Testis (tissue), 2 donors: ENCODE results near the gene NPAS3.

Source experiments
- CTCF ChIP-seq, 3 experiments: fragments of 450-650 bp in 2 of 3; fragments of 200-600 bp in 1 of 3; sonication (generic) in 1 of 3; IDR thresholded peaks; one replicate each; pipeline ENCODE4 v1.5.1; 2016 to 2019; ENCODE audit warnings: antibody characterized with exemption in 3 of 3, mild to moderate bottlenecking in 2 of 3, moderate library complexity in 1 of 3
- POLR2A ChIP-seq: fragments of 450-650 bp; IDR thresholded peaks from one replicate; pipeline ENCODE4 v1.6.1; 2017; ENCODE audit warnings: antibody characterized with exemption, mild to moderate bottlenecking, moderate library complexity

DNA sequence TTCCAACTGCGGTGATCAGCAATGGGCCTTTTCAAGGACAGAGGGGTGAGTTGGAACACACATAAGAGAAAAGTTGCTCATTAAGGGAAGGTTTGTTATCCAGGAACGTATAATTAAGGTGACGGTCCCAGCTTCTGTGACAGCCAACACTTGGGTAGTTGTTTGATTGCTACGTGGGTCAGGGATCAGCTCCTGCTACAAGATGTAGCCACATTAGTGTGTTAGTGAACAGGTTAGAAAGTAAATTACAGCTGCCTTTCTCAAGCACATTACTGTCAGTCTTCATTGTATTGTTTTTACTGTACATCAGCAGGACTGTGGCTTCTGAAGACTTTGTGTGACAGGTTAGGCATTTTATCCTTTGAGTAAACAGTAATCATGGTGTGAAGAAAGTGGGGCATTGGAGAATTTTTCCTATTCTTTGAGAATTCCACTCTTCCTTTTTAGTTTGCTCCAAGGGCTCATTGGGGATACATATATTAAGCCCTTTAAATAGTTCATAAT lies 781.7 kb downstream of the NPAS3 start:
- no peak for TF ChIP-seq POLR2A
- no peak for TF ChIP-seq CTCF (IDR thresholded peaks at IDR 0.05)
